HG03442 (cell line): ENCODE measurements around the gene CCDC107.
"Not testable (repeated sequence)": the region's sequence is repeated elsewhere in the genome, so short reads cannot be mapped to it uniquely, and the experiment has no call there.

Experiments
- ATAC-seq: cut with Tn5 transposase; IDR thresholded peaks from one replicate; pipeline ENCODE4 v1.9.1; 2021; ENCODE audit warnings: mild to moderate bottlenecking, moderate library complexity; ENCODE audit not compliant: unreplicated experiment

Gene CCDC107

GRCh38 chr9:35658137-35658967, at the start of gene CCDC107:
CCDC107 (plus strand) TSS chr9:35658292; CDS start chr9:35658380, 88 bp downstream.
- peak; percentile 50 for ATAC-seq

DNA sequence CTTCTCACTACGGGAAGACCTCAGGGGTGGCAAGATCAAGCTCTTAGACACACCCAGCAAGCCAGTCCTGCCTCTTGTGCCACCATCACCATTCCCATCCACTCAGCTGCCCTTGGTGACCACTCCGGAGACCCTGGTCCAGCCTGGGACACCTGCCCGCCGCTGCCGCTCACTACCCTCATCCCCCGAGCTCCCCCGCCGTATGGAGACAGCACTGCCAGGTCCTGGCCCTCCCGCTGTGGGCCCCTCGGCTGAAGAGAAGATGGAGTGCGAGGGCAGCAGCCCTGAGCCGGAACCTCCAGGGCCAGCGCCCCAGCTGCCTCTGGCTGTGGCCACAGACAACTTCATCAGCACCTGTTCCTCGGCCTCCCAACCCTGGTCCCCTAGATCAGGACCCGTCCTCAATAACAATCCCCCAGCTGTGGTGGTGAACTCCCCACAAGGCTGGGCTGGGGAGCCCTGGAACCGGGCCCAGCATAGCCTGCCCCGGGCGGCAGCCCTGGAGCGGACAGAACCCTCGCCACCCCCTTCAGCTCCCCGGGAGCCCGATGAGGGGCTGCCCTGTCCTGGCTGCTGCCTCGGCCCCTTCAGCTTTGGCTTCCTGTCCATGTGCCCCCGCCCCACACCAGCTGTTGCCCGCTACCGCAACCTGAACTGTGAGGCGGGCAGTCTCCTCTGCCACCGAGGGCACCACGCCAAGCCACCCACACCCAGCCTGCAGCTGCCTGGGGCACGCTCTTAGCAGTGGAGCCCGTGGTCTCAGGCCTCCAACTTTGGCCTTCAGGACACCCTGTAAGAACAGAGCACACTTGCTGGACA, 48.9 kb upstream of the CCDC107 start:
- no peak for ATAC-seq

DNA sequence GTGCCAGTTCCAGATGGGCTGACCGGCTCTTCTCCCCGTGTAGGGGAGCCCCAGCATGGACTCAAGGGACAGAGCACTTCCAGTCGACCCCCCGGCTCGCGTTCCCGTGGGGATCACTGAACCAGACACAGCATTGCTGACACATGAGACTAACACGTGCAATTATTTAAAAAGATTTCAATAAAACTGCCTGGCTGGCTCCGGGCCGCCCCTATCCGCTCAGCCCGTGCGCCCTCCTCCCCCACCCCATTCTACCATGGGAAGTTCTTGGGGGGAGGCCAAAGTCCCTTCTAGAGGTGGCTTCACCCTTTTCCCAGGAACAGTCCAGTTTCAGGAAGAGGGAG, 48.3 kb upstream of the CCDC107 start:
- ATAC-seq = no peak

DNA sequence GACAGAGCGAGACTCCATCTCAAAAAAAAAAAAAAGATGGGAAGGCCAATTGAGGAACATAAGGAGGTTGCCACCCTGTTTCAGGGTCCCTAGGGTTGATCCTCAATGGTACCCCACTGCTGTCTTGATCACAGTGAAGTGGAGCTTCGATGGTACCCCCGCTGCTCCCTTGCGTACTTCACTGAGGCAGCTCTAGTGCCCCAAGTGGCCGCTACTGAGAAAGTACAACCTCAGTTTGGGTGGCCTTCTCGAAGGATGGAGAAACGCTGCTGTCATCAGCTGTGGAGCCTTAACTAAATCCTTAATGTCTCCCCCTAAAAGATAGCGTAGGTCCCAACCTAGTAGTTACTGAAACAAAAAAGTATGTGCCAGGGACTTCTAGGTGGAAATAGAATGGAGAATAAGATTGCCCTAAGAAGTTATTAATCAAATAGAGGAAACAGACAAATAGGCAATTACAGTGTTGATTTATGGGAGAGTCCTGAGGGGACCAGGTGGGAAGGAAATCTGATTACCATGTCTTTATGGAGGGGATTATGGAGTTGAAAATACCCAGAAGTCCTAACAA, 46.8 kb upstream of the CCDC107 start:
- ATAC-seq = no peak

- ATAC-seq = not testable (repeated sequence)
These were observed 46.0 kb upstream of the CCDC107 start for GRCh38 chr9:35612066-35612465.

GRCh38 chr9:35612843-35613242, 45.2 kb upstream of the CCDC107 start:
- no peak for ATAC-seq

DNA sequence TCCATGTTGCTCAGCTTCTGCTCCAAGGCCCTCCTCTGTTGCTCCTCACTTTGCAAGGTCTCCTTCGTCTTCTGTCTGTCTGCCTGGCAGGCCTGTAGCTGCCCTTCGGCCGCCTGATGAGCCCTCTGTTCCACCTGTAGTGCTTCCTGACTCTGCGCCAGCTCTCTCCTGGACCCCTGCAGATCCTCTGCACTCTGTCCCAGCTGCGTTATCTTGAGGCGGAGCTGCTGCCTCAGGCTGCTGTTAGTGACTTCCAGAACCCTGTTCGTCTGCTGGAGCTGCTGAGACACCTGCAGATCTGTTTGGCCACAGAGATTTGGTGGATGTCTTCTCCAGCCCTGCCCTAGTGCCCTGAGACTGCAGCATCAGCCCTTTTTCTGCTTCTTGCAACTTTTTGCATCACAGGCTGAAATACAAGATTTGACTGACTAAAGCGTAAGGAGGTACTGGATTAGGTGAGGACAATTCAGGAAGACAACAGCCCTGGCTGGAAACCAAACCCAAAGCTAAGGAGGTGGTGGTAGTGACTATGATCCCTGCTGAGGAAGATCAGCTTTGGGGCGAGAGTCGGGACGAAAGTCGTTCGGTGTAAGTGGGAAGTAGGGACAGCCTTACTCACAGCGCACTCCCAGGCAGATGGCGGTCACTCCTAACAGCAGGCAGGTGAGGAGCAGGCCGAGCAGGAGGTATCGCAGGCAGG, 42.0 kb upstream of the CCDC107 start:
- ATAC-seq = no peak

DNA sequence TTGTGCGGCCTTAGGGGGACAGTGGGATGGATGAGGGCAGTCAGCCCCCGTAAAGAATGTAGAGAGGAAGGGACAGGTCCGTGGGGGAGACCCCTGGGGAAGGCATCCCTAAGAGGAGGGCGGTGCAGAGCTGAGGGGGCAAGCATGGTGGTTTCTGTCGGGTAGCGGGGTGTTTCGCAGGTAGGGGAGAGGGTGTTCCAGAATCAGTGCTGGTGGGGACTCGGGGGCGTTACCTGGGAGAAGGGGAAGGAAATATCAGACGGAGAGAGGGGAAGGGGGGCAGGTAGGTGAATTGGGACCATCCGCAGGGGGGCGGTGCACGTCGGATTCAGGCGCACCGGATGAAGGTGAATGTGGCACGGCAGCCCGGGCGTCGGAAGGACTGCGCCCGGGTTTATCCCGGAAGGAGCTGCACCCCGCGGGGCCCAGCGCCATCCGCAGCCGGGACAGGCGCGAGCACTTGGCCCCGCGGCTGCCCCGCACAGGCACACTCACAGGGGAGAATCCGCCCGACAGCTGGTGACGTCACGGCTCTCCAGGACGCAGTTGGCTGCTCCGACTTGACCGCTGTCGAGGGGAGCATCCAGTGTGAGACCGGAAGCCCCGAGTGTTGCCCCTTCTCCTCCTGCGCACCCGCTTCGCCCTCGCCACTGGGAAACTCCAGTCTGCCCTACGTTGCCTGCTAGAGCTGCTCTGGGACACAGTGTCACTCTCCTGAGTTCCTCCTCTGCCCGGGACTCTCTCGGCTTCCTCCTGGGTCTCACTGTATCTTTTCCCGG, 41.2 kb upstream of the CCDC107 start:
- ATAC-seq = peak; percentile 40

- ATAC-seq = no peak
These were observed 40.5 kb upstream of the CCDC107 start for GRCh38 chr9:35617548-35617947.

- no peak for ATAC-seq
These were observed 39.8 kb upstream of the CCDC107 start, which contains the start of gene CD72 for GRCh38 chr9:35618325-35618727. CD72 (minus strand) TSS chr9:35618413; CDS start chr9:35618303, 110 bp downstream.

DNA sequence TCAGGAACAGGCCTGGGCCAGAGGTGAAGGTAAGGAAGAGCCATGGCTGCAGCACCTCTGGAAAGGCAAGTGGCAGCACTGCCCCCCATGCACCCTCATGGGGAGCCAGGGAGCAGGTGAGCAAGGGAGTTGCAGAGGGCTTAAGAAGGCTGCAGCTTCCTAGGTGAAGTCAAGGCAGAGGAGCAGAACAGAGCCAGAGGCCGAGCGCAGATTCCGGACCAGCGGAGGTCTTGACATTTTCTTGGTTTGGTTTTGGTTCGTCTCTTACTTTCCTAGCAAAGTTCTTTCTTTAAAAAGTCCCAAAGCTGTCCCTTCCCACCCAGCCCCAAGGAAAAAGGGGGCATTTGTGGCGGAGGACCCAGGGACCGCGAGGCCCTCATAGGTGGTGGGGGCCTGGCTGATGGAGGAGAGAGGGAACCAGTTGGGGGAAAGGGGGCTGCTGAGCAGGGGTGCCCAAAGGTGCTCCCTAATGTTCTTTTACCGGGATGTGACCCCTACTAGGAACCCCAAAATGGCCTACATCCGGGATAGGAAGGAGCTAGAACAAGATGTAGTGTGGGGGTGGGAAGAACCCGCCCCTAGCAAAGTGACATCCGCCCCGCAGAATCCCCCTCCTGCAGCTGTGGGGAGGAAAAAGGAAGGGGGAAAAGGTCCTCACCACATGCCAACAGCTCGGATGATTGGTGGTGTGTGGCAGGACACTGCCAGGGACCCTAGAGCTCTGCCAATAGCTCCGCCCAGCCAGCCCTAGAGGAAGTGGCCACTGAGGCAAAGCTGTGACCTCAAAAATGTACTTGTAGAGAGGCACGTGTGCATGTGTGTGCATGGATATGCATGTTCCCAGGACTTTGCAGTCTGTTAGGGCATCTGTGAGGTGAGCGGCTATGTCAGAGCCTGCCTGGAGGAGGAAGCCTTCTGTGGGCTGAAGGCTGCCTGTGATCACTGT, 39.0 kb upstream of the CCDC107 start:
- ATAC-seq = peak; percentile 47

- peak; percentile 43 for ATAC-seq
These were observed 38.3 kb upstream of the CCDC107 start for GRCh38 chr9:35619800-35620158.

- ATAC-seq = no peak
These were observed 30.5 kb upstream of the CCDC107 start for GRCh38 chr9:35627575-35627974.

DNA sequence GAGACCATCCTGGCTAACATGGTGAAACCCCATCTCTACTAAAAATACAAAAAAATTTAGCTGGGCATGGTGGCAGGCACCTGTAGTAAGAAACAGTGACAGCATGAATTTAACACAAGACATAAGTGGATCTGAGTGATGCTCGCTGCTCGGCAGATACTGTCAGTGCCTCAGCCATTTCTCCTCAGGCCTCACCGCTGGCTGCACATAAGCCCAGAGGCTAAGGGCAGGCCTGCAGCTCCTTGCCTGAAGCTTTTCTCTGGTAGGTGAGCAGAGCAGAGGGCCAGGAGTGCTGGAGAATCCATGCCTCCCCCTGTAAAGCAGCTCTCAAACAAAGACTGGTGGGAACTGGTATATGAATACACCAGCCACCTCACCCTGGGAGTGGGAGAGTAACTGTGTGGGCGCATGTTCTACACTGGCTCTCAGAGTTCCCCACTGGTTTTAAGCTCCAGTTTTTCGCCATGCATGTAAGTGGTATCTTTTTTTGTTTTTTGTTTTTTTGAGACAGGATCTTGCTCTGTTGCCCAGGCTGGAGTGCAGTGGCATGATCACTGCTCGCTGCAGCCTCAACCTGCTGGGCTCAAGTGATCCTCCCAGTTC, 29.6 kb upstream of the CCDC107 start:
- ATAC-seq = no peak

GRCh38 chr9:35629597-35629996, 28.5 kb upstream of the CCDC107 start:
- ATAC-seq = no peak

DNA sequence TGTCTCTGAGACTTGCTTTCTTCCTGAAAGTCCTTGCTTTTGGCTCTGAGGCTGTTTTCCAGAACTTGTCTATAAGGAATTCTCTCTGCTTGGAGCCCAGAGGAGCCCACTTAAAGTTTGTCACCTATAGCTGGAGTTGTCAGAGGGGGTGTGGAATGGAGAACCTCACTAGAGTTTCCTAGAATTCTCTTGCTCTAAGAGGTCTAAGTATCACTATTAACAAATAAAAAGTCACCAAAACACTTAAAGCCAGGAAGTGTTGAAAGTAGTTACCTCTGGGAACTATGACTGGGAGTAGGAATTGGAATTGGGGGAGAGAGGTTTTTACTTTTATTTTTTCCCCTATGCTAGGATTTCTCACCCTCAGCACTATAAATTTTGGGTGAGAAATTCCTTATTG, 22.4 kb upstream of the CCDC107 start:
- ATAC-seq = no peak

DNA sequence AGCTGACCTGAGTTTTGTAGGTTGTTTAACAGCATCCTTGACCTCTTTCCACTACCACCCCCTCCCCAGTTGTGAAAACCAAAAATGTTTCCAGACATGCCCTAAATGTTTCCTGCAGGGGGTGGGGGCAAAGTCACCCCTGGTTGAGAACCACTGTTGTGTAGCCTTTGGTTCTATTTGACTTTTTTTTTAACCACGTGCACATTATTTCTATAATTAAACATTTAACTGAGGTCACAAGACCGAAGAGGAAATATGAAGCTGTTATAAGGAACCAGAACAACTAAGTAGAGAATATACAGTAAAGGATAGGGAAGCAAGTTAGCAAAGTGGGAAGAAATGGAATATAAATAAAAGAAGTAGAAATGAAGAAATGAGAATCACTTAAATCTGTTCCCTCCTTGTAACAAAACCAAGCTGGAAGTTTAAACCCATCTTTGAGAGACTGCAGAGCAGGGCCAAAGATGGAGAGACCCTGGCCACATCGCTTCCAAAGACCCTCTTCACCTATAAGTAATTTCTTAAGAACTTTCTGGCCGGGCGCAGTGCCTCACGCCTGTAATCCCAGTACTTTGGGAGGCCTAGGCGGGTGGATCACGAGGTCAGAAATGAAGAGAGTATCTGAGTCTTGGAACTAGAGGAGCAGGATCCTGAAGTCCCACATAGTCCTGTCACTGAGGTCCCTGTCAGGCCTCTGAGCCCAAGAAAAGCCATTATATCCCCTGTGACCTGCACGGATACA, 21.8 kb upstream of the CCDC107 start:
- ATAC-seq = no peak

DNA sequence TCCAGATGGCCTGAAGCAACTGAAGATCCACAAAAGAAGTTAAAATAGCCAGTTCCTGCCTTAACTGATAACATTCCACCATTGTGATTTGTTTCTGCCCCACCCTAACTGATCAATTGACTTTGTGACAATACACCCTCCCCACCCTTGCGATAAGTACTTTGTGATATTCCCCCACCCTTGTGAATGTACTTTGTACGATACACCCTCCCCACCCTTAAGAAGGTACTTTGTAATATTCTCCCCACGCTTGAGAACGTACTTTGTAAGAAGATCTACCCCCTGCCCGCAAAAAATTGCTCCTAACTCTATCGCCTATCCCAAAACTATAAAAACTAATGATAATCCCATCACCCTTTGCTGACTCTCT, 21.2 kb upstream of the CCDC107 start:
- ATAC-seq = not testable (repeated sequence)
